Prostate gland (tissue), 2 donors: ENCODE results near the gene EIPR1.

Experiments
- CTCF ChIP-seq, 4 experiments: fragments of 200-600 bp in 2 of 4; fragments of 450-650 bp in 2 of 4; sonication (generic) in 2 of 4; IDR thresholded peaks; 1 replicate in 3 of 4; 2 replicates in 1 of 4; pipeline ENCODE4 v1.5.1; 2016 to 2019; ENCODE audit warnings: antibody characterized with exemption in 4 of 4, mild to moderate bottlenecking in 2 of 4, moderate library complexity in 2 of 4
- POLR2A ChIP-seq: fragments of 450-650 bp; IDR thresholded peaks from one replicate; pipeline ENCODE4 v1.6.1; 2016; ENCODE audit warnings: antibody characterized with exemption, mild to moderate bottlenecking
- POLR2AphosphoS5 ChIP-seq: sonication (generic); formaldehyde crosslinking; IDR thresholded peaks from one replicate; pipeline ENCODE4 v1.6.1; 2017; ENCODE audit warnings: antibody characterized with exemption

GRCh38 chr2:3324036-3324386 lies 53.6 kb downstream of the EIPR1 start:
- TF ChIP-seq CTCF (IDR thresholded peaks at IDR 0.05) (no peak), POLR2A (no peak), POLR2AphosphoS5 (no peak)
